ENCODE results near the gene BCAS1.
"Not testable (repeated sequence)": the region's sequence is repeated elsewhere in the genome, so short reads cannot be mapped to it uniquely, and the experiment has no call there.

BCAS1 gene

DNA sequence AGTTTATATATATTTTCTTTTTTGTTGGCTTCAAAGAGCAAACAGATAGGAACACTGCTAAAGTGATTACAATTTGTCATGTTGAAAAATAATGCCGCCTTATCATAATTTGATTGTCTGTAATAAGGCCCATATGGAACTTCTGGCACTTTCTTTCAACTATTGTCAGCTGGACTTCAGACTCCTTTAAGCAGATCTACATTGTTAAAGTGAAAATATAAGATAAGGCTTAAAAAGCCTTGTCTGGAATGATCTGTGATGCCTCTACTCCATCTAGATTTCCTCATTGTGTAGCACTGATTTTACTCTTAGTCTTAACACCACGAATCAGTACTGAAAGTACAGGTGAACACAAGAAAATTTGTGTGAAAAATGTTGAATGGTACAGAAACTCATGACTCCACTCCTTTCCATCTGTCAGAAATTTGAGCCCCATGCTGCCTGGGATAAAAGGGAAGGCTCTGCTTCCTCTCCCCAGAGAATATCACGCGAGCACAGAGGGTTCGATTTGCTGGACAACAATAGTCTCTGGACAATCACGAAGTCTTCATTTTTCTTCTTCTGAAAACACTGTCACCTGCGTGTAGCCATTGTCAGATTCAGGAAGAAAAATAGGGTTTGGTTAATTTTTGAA lies 56.0 kb downstream of the BCAS1 start:
- no peak overlapping the region for H3K27ac ChIP-seq (ENCODE audit: low read depth, low read length)
- H3K27me3 ChIP-seq (ENCODE audit: insufficient read depth, low read length) = no peaks in the 10 kb centered on the region; the same call in 1 of the 2 replicates
- no peaks in the 10 kb centered on the region for H3K36me3 ChIP-seq (ENCODE audit: insufficient read depth, low read length)
- H3K4me1 ChIP-seq (ENCODE audit: insufficient read depth, low read length) = 0 out of 2 replicates have a peak, but pooled peaks cover 3% of the 10 kb centered on the region
- no peak overlapping the region for H3K9ac ChIP-seq (ENCODE audit: low read depth, low read length)
- WGBS = 94% methylated on average over 7 of the region's 7 CpGs
- no peaks in the 10 kb centered on the region for H3K9me3 ChIP-seq (ENCODE audit: insufficient read depth, low read depth, low read length)
- H3K4me3 ChIP-seq (ENCODE audit: low read length) = no peak overlapping the region

DNA sequence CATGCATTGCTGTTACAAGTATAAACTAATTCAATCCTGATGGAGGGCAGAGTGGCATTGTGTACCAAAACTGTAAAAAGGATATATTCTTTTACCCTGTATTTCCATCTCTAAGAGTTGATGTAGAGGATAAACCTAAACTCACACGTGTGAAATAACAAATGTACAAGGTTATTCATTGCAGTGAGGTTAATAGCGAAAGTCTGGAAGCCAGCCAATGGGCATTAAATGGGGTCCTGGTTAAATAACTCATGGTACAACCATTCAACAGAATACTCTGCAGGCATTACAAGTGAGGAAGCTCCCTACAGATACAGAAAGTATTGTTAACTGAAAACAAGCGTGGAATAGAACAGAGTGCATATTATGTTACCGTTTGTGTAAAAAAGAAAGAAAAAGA lies 56.9 kb downstream of the BCAS1 start:
- Histone ChIP-seq H3K36me3 (ENCODE audit: insufficient read depth, low read length) (no peaks in the 10 kb centered on the region), H3K4me1 (ENCODE audit: insufficient read depth, low read length) (0 out of 2 replicates have a peak, but pooled peaks cover 3% of the 10 kb centered on the region), H3K27ac (ENCODE audit: low read depth, low read length) (no peak overlapping the region), H3K27me3 (ENCODE audit: insufficient read depth, low read length) (no peaks in the 10 kb centered on the region; the same call in 1 of the 2 replicates), H3K9ac (ENCODE audit: low read depth, low read length) (no peak overlapping the region), H3K9me3 (ENCODE audit: insufficient read depth, low read depth, low read length) (no peaks in the 10 kb centered on the region), H3K4me3 (ENCODE audit: low read length) (no peak overlapping the region)
- WGBS = 93% methylated on average over 3 of the region's 4 CpGs

DNA sequence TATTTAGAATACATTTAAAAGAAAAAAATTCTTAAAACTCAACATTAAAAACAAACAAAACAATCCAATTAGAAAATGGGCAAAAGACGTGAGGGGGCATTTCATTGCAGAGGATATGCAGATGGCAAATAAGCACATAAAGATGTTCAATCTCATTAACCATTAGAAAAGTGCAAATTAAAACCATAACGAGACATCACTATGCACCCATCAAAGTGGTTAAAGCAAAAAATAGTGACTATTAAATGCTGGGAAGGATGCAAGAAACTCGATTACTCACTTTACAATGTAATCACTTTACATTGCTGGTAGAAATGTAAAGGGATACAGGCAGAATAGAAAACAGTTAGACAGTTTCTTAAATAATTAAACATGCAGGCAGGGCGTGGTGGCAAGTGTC lies 59.0 kb downstream of the BCAS1 start:
- no peaks in the 10 kb centered on the region for H3K36me3 ChIP-seq (ENCODE audit: insufficient read depth, low read length)
- H3K4me1 ChIP-seq (ENCODE audit: insufficient read depth, low read length) = 0 out of 2 replicates have a peak, but pooled peaks cover 3% of the 10 kb centered on the region
- H3K9ac ChIP-seq (ENCODE audit: low read depth, low read length) = no peak overlapping the region
- no peaks in the 10 kb centered on the region for H3K9me3 ChIP-seq (ENCODE audit: insufficient read depth, low read depth, low read length)
- no peak overlapping the region for H3K27ac ChIP-seq (ENCODE audit: low read depth, low read length)
- WGBS = 84% methylated on average over 3 of the region's 4 CpGs
- H3K4me3 ChIP-seq (ENCODE audit: low read length) = no peak overlapping the region
- no peaks in the 10 kb centered on the region; the same call in 1 of the 2 replicates for H3K27me3 ChIP-seq (ENCODE audit: insufficient read depth, low read length)

DNA sequence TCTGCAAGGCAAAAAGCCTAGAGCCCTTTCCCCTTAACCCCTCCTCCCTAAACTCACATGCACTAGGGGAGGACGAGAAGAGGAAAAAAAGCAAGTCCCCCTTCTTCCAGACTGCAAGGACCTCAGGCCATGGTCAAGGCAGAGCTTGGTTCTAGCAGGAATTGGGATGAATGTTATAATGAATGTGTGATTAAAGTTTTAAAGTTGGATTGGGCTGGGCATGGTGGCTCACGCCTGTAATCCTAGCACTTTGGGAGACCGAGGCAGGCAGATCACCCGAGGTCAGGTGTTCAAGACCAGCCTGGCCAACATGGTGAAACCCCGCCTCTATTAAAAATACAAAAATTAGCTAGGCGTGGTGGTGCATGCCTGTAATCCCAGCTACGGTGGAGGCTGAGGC lies 64.2 kb downstream of the BCAS1 start:
- H3K36me3 ChIP-seq (ENCODE audit: insufficient read depth, low read length); H3K27me3 ChIP-seq (ENCODE audit: insufficient read depth, low read length); H3K9ac ChIP-seq (ENCODE audit: low read depth, low read length); H3K4me1 ChIP-seq (ENCODE audit: insufficient read depth, low read length); H3K27ac ChIP-seq (ENCODE audit: low read depth, low read length); H3K9me3 ChIP-seq (ENCODE audit: insufficient read depth, low read depth, low read length); H3K4me3 ChIP-seq (ENCODE audit: low read length): not testable (repeated sequence)
- 94% methylated on average over 7 of the region's 7 CpGs for WGBS

DNA sequence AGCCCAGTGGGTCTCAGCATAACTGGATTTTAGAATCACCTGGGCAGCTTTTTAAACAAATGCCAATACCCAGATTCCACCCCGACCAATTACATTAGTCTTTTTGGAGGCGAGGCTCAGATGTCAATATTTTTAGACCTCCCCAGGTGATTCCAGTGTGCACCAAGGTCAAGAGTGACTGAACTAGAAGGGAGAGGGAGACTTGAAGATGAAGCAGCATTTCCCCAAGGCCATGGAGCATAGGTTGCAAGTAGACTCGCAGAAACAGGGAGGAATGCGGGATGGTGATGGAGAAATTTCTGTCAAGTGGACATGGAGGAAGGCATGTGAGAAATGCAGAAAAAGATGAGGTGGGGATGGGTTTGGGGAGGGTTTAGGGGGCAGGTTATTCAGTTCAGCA lies 64.9 kb downstream of the BCAS1 start:
- no peaks in the 10 kb centered on the region; the same call in 1 of the 2 replicates for H3K27me3 ChIP-seq (ENCODE audit: insufficient read depth, low read length)
- WGBS = 90% methylated on average over 4 of the region's 4 CpGs
- H3K9ac ChIP-seq (ENCODE audit: low read depth, low read length) = no peak overlapping the region

DNA sequence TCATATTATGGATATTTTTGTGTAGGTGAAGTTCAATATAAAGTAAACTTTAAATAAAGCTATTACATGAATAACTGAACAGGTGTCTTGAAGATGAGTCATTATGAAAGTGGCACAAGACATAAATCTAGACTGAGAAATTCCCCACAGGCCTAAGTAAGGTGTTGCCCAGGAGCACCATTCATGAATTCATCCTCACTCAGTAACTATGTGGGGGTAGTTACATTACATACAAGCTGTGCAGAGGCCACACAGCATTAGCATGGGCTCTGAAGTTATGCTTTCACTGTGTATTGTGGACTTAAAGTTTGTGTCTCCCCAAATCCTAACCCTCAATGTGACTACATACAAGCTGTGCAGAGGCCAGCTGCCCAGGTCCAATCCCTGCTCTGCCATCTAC lies 65.9 kb downstream of the BCAS1 start:
- no peaks in the 10 kb centered on the region for H3K4me1 ChIP-seq (ENCODE audit: insufficient read depth, low read length)
- H3K9ac ChIP-seq (ENCODE audit: low read depth, low read length) = no peak overlapping the region
- no peaks in the 10 kb centered on the region for H3K36me3 ChIP-seq (ENCODE audit: insufficient read depth, low read length)
- H3K27me3 ChIP-seq (ENCODE audit: insufficient read depth, low read length) = no peaks in the 10 kb centered on the region
- no peak overlapping the region for H3K4me3 ChIP-seq (ENCODE audit: low read length)
- H3K9me3 ChIP-seq (ENCODE audit: insufficient read depth, low read depth, low read length) = peaks cover 3% of the 10 kb centered on the region; the same call in 1 of the 2 replicates
- no peak overlapping the region for H3K27ac ChIP-seq (ENCODE audit: low read depth, low read length)

More for the DNA sequence above, 64.9 kb downstream of the BCAS1 start:
- Histone ChIP-seq H3K36me3 (ENCODE audit: insufficient read depth, low read length) (no peaks in the 10 kb centered on the region), H3K4me1 (ENCODE audit: insufficient read depth, low read length) (no peaks in the 10 kb centered on the region), H3K27ac (ENCODE audit: low read depth, low read length) (no peak overlapping the region), H3K9me3 (ENCODE audit: insufficient read depth, low read depth, low read length) (peaks cover 3% of the 10 kb centered on the region; the same call in 1 of the 2 replicates), H3K4me3 (ENCODE audit: low read length) (no peak overlapping the region)

DNA sequence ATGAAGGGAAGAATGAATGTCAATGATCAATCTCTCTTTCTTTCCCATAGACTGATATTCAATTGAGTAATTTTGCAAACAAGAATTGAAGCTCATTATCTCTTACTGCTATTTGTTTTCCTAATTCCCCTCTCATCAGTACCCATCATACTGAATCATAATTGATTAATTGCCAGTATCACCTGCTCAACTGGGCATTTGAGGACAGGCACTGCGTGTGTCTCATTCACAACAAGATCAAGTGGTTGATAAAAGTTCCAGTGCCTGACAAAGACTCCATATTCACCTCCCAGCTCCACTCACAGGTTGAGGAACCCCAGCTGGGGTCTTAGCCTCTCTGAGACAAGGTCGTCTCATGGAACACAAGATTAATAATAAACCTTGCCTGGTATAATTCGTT lies 67.7 kb downstream of the BCAS1 start:
- Histone ChIP-seq H3K9me3 (ENCODE audit: insufficient read depth, low read depth, low read length) (peaks cover 3% of the 10 kb centered on the region; the same call in 1 of the 2 replicates), H3K9ac (ENCODE audit: low read depth, low read length) (no peak overlapping the region), H3K27me3 (ENCODE audit: insufficient read depth, low read length) (no peaks in the 10 kb centered on the region), H3K36me3 (ENCODE audit: insufficient read depth, low read length) (no peaks in the 10 kb centered on the region), H3K4me3 (ENCODE audit: low read length) (no peak overlapping the region), H3K27ac (ENCODE audit: low read depth, low read length) (no peak overlapping the region), H3K4me1 (ENCODE audit: insufficient read depth, low read length) (no peaks in the 10 kb centered on the region)
- WGBS = 92% methylated on average over 2 of the region's 3 CpGs

DNA sequence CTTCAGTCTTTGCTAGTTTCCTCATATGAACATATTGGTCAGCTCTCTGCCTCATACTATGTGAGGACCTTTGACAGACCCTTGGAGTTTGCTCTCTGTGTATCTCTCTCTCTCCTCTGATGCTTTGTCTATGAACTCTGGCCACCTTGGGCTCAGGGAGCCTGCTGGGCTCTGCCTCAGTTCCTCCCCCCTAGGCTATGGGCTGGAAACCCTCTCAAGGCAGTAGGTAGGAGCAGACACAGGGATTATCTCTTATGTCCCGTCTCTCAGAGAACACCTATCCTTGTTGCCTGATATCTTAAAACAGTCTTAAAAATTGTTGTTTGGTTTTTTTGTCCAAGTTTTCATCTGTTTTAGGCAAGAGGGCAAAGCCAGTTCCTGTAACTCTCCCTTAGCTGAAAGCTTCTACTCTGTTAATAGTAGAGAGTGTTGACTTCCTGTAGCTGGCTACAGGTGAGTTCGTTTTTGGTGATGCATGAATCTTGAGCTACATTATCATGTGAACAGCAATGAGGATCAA lies 68.3 kb downstream of the BCAS1 start:
- H3K9ac ChIP-seq (ENCODE audit: low read depth, low read length) = no peak overlapping the region
- H3K4me3 ChIP-seq (ENCODE audit: low read length) = no peak overlapping the region
- WGBS = 87% methylated on average over 2 of the region's 2 CpGs
- H3K36me3 ChIP-seq (ENCODE audit: insufficient read depth, low read length) = no peaks in the 10 kb centered on the region
- H3K4me1 ChIP-seq (ENCODE audit: insufficient read depth, low read length) = no peaks in the 10 kb centered on the region
- H3K27ac ChIP-seq (ENCODE audit: low read depth, low read length) = no peak overlapping the region
- H3K9me3 ChIP-seq (ENCODE audit: insufficient read depth, low read depth, low read length) = peaks cover 3% of the 10 kb centered on the region; the same call in 1 of the 2 replicates
- H3K27me3 ChIP-seq (ENCODE audit: insufficient read depth, low read length) = no peaks in the 10 kb centered on the region

DNA sequence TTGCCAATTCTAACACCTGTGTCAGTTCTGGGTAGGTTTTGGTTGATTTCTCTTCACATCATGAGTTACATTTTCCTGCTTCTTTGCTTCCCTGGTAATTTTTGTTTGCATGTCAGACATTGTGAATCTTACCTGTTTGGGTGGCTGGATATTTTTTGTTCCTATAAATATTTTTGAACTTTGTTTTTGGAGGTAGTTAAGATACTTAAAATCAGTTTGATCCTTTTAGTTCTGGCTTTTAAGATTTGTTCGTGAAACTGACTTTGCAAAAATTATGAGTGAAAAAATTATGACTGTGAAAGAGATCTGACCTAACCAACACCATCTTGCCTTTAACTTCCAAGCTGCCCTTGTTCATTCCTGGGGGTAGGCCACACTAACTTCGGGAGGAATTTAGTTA lies 69.5 kb downstream of the BCAS1 start:
- no peak overlapping the region for H3K4me3 ChIP-seq (ENCODE audit: low read length)
- no peaks in the 10 kb centered on the region for H3K4me1 ChIP-seq (ENCODE audit: insufficient read depth, low read length)
- WGBS = 100% methylated on average over 1 of the region's 2 CpGs
- no peak overlapping the region for H3K27ac ChIP-seq (ENCODE audit: low read depth, low read length)
- H3K36me3 ChIP-seq (ENCODE audit: insufficient read depth, low read length) = no peaks in the 10 kb centered on the region
- peaks cover 3% of the 10 kb centered on the region; the same call in 1 of the 2 replicates for H3K9me3 ChIP-seq (ENCODE audit: insufficient read depth, low read depth, low read length)
- no peak overlapping the region for H3K9ac ChIP-seq (ENCODE audit: low read depth, low read length)
- no peaks in the 10 kb centered on the region for H3K27me3 ChIP-seq (ENCODE audit: insufficient read depth, low read length)

DNA sequence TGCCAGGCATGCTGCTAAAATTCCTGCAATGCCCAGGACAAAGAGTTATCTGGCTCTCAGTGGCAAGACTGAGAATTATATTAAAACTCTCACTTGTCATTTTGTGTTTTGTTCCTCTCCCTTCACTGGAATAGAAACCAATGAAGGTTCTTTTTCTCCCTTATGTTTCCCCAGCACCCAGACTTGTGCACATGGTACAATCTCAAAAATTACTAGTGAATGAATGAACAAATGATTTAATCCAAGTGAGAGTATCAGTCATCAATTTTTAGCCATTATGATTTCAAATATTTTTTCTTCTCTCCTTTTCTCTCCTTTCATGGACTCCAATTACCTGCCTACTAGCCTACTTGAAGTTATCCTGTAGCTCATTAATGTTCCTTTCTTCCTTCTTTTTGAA lies 70.1 kb downstream of the BCAS1 start:
- no peaks in the 10 kb centered on the region for H3K4me1 ChIP-seq (ENCODE audit: insufficient read depth, low read length)
- H3K9me3 ChIP-seq (ENCODE audit: insufficient read depth, low read depth, low read length) = peaks cover 3% of the 10 kb centered on the region; the same call in 1 of the 2 replicates
- H3K36me3 ChIP-seq (ENCODE audit: insufficient read depth, low read length) = no peaks in the 10 kb centered on the region
- H3K27ac ChIP-seq (ENCODE audit: low read depth, low read length) = no peak overlapping the region
- no peak overlapping the region for H3K9ac ChIP-seq (ENCODE audit: low read depth, low read length)
- H3K27me3 ChIP-seq (ENCODE audit: insufficient read depth, low read length) = no peaks in the 10 kb centered on the region
- H3K4me3 ChIP-seq (ENCODE audit: low read length) = no peak overlapping the region

DNA sequence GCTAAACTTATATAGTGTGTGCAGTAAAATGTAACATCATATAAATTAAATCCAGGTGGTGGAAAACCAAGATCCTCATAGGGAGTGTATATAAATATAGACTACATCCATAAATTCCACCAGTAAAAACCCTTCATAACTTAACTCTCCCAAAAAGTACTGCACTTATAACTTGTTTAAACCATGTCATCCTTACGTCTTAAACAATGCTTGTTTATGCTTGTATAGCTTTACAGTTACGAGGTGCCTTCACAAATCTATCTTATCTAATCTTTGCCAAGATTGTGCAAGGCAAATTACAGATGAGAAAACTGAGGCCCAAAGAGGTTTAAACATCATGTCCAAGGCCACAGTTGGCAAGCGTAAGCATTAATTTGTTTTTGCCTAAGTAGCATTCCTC lies 71.3 kb downstream of the BCAS1 start:
- H3K27me3 ChIP-seq (ENCODE audit: insufficient read depth, low read length) = no peaks in the 10 kb centered on the region
- H3K4me1 ChIP-seq (ENCODE audit: insufficient read depth, low read length) = no peaks in the 10 kb centered on the region
- H3K36me3 ChIP-seq (ENCODE audit: insufficient read depth, low read length) = no peaks in the 10 kb centered on the region
- 94% methylated on average over 3 of the region's 3 CpGs for WGBS
- H3K27ac ChIP-seq (ENCODE audit: low read depth, low read length) = no peak overlapping the region
- H3K4me3 ChIP-seq (ENCODE audit: low read length) = no peak overlapping the region
- no peak overlapping the region for H3K9ac ChIP-seq (ENCODE audit: low read depth, low read length)
- peaks cover 3% of the 10 kb centered on the region; the same call in 1 of the 2 replicates for H3K9me3 ChIP-seq (ENCODE audit: insufficient read depth, low read depth, low read length)

Measured in HUES64 (cell line).